GM10248 (cell line): ENCODE data around the gene GAREM1.
"Not testable (repeated sequence)": the region's sequence is repeated elsewhere in the genome, so short reads cannot be mapped to it uniquely, and the experiment has no call there.

Source experiments
- CTCF ChIA-PET: fragments of 300-600 bp; sonication (Branson Sonifier 250); formaldehyde crosslinking; extraction: SDS; loops from one replicate; lab custom pipeline; 2021; ENCODE audit warnings: antibody characterized with exemption; lab: Yijun Ruan, JAX
- POLR2A ChIA-PET: fragments of 350-650 bp; sonication (Branson Sonifier 250); formaldehyde crosslinking; extraction: SDS; loops from one replicate; lab custom pipeline; 2020; ENCODE audit warnings: antibody characterized with exemption; lab: Yijun Ruan, JAX
- DNase-seq: peaks from one replicate; pipeline ENCODE4 v3.0.0; 2012; ENCODE audit errors: extremely low spot score
- TF ChIP-seq, protein P1 (sequence below): IDR thresholded peaks from 2 replicates; pipeline ENCODE4 v1.5.1; 2012; ENCODE audit warnings: mild to moderate bottlenecking, low read depth; ENCODE audit errors: extremely low read depth, missing control alignments, control extremely low read depth

The GAREM1 gene

GRCh38 chr18:32297579-32298170 is 173.0 kb downstream of the GAREM1 start:
- no peak for DNase-seq
- ChIA-PET POLR2A (no interaction called here), CTCF (interaction anchor here (1.4 to 2.2 kb wide), 3 partner anchors 13 to 26 kb away, joined by 4 to 12 read pairs (median 5); no protein-coding TSS in a partner anchor)
- TF ChIP-seq, protein P1, sequence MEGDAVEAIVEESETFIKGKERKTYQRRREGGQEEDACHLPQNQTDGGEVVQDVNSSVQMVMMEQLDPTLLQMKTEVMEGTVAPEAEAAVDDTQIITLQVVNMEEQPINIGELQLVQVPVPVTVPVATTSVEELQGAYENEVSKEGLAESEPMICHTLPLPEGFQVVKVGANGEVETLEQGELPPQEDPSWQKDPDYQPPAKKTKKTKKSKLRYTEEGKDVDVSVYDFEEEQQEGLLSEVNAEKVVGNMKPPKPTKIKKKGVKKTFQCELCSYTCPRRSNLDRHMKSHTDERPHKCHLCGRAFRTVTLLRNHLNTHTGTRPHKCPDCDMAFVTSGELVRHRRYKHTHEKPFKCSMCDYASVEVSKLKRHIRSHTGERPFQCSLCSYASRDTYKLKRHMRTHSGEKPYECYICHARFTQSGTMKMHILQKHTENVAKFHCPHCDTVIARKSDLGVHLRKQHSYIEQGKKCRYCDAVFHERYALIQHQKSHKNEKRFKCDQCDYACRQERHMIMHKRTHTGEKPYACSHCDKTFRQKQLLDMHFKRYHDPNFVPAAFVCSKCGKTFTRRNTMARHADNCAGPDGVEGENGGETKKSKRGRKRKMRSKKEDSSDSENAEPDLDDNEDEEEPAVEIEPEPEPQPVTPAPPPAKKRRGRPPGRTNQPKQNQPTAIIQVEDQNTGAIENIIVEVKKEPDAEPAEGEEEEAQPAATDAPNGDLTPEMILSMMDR, result no peak

- TF ChIP-seq, protein P1, result no peak
- POLR2A ChIA-PET, result no interaction called here
- no peak for DNase-seq
- CTCF ChIA-PET, result interaction anchor here (1.4 to 2.2 kb wide), 4 partner anchors 12 to 25 kb away, joined by 4 to 12 read pairs (median 5); no protein-coding TSS in a partner anchor
Measured at GRCh38 chr18:32296851-32297250, 173.8 kb downstream of the GAREM1 start.

GRCh38 chr18:32295604-32296003 is 175.1 kb downstream of the GAREM1 start:
- TF ChIP-seq, protein P1, result no peak
- no peak for DNase-seq
- POLR2A ChIA-PET, result no interaction called here
- CTCF ChIA-PET, result interaction anchor here (2.1 to 2.2 kb wide), 2 partner anchors 16 to 24 kb away, joined by 5 to 12 read pairs; no protein-coding TSS in a partner anchor

GRCh38 chr18:32293107-32293506 is 177.6 kb downstream of the GAREM1 start:
- POLR2A ChIA-PET, result no interaction called here
- CTCF ChIA-PET, result no interaction called here
- DNase-seq, result no peak
- TF ChIP-seq, protein P1, result no peak

GRCh38 chr18:32291623-32292022 is 179.1 kb downstream of the GAREM1 start:
- CTCF ChIA-PET, POLR2A ChIA-PET, DNase-seq: not testable (repeated sequence)

DNA sequence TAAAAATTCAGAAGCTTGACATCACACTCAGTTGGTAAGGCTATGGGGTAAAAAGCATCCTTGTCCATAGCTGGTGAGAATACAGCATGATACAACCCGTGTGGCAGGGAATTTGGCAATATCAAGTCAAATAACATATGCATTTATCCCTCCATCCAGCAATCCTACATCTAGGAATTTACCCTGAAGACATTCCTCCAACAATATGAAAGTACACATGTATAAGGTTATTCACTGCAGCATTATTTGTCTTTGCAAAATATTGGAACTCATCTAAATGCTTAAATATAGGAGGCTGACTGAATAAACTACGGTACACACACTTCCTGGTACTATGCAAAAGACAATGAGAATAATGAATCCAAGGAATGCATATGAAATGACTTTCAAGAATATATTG is 179.9 kb downstream of the GAREM1 start:
- TF ChIP-seq, protein P1, result no peak
- no peak for DNase-seq
- CTCF ChIA-PET, result interaction anchor here (0.7 to 2.8 kb wide), 6 partner anchors 11 to 183 kb away, joined by 3 to 25 read pairs (median 4); partner anchors contain the start of gene GAREM1
- POLR2A ChIA-PET, result no interaction called here

DNA sequence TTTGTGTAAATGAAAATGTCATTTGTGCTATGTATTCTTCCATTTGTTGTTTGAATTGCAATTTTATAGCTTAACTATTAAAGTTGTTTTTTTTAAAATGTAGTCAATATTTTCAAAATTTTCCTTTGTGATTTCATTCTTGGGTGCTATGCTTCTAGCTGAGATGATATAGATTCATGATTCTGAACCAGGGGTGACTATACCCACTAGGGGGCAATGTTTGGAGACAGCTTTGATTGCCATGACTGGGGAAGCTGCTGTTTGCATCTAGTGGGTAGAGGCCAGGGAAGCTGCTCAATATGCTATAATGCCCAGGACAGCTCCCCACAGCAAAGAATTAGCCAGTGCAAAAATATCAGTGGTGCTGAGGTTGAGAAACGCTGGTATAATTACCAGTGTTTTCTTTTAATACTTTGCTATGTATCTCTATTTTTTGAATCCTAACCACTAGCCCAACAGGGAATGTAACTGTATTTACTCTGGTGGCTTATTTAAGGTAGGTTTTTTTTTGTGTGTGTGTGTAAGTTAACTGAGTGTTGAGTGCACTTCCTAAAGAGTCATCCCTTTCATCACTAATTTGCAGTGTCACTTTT is 181.1 kb downstream of the GAREM1 start:
- peak; percentile 41 for DNase-seq
- ChIA-PET CTCF (interaction anchor here (0.9 to 2.8 kb wide), 18 partner anchors 9 to 263 kb away, joined by 3 to 25 read pairs (median 5); partner anchors contain the start of gene GAREM1), POLR2A (no interaction called here)
- TF ChIP-seq, protein P1, result peak; percentile 54
